ENCODE results near the gene DENR.

DNA sequence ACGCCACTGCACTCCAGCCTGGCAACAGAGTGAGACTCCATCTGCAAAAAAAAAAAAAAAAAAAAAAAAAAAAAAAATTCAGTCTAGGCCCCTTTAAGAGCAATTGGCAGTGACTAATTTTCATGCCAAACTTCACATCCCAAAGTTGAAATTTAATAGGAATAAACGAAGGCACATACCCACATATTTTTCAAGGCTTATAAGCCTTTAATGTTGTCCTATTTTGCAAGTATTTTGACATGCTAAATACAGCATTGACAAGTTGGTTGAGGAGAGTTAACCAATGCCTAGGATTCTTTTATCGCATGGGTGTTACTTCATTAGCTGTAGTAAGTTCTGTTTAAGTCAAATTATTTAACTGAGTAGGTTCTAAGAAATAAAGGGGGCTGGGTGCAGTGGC is 59.2 kb downstream of the DENR start:
- TF ChIP-seq, protein P1, sequence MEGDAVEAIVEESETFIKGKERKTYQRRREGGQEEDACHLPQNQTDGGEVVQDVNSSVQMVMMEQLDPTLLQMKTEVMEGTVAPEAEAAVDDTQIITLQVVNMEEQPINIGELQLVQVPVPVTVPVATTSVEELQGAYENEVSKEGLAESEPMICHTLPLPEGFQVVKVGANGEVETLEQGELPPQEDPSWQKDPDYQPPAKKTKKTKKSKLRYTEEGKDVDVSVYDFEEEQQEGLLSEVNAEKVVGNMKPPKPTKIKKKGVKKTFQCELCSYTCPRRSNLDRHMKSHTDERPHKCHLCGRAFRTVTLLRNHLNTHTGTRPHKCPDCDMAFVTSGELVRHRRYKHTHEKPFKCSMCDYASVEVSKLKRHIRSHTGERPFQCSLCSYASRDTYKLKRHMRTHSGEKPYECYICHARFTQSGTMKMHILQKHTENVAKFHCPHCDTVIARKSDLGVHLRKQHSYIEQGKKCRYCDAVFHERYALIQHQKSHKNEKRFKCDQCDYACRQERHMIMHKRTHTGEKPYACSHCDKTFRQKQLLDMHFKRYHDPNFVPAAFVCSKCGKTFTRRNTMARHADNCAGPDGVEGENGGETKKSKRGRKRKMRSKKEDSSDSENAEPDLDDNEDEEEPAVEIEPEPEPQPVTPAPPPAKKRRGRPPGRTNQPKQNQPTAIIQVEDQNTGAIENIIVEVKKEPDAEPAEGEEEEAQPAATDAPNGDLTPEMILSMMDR (IDR thresholded peaks at IDR 0.05) = no peak
- TF ChIP-seq ZFX (IDR thresholded peaks at IDR 0.05; ENCODE audit: borderline replicate concordance) = no peak
